ENCODE measurements around the gene GABRR3.

GABRR3 gene

GRCh38 chr3:98035208-98035607 lies at the start of gene GABRR3:
TSS of gene GABRR3 (minus strand) at chr3:98035315. CDS start at chr3:98034987, 328 bp downstream.
- peaks cover 24% of the 10 kb centered on the region for H3K4me1 Mint-ChIP-seq (ENCODE audit: low read depth)
- H3K4me3 Mint-ChIP-seq = no peak within 1 kb of the TSS
- H3K27me3 Mint-ChIP-seq (ENCODE audit: low read depth) = peaks cover 10% of the 10 kb centered on the region
- H3K27ac Mint-ChIP-seq = no peak within 1 kb of the TSS
- H3K9me3 Mint-ChIP-seq = no peaks in the 10 kb centered on the region
- H3K36me3 Mint-ChIP-seq (ENCODE audit: low read depth) = no peaks in the 10 kb centered on the region

DNA sequence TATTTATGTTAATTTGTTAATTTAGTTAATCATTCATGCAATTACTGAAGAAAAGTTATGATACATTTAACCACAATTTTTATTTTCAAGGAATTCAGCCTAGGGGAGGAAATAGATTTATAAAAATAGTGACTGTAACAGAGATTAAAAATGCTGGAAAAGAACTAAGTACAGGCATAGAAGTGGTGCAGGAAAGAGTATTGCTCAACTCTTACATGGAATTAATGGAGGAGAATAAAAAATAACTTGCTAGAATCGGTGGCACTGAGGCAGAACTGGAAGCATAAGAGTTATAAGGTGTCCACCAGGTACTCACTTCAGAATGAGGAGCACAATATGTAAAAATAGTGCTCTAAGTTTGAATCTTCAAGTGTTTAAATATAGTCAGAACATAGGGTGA lies 38.4 kb upstream of the GABRR3 start:
- Mint-ChIP-seq H3K27me3 (ENCODE audit: low read depth) (peaks cover 5% of the 10 kb centered on the region), H3K36me3 (ENCODE audit: low read depth) (no peaks in the 10 kb centered on the region), H3K27ac (no peak overlapping the region), H3K4me3 (no peak overlapping the region), H3K4me1 (ENCODE audit: low read depth) (no peaks in the 10 kb centered on the region), H3K9me3 (no peaks in the 10 kb centered on the region)

- Mint-ChIP-seq H3K27ac (no peak overlapping the region), H3K27me3 (ENCODE audit: low read depth) (peaks cover 8% of the 10 kb centered on the region), H3K9me3 (no peaks in the 10 kb centered on the region), H3K36me3 (ENCODE audit: low read depth) (no peaks in the 10 kb centered on the region), H3K4me1 (ENCODE audit: low read depth) (no peaks in the 10 kb centered on the region), H3K4me3 (no peak overlapping the region)
Observed at GRCh38 chr3:98070840-98071239, 35.7 kb upstream of the GABRR3 start.

GRCh38 chr3:98068824-98069223 lies 33.7 kb upstream of the GABRR3 start:
- H3K4me3 Mint-ChIP-seq = no peak overlapping the region
- no peaks in the 10 kb centered on the region for H3K4me1 Mint-ChIP-seq (ENCODE audit: low read depth)
- H3K9me3 Mint-ChIP-seq = no peaks in the 10 kb centered on the region

GRCh38 chr3:98058244-98058960 lies 23.3 kb upstream of the GABRR3 start:
- Mint-ChIP-seq H3K27ac (no peak overlapping the region), H3K9me3 (no peaks in the 10 kb centered on the region)

More at GRCh38 chr3:98068824-98069223, 33.7 kb upstream of the GABRR3 start:
- Mint-ChIP-seq H3K36me3 (ENCODE audit: low read depth) (no peaks in the 10 kb centered on the region), H3K27me3 (ENCODE audit: low read depth) (peaks cover 8% of the 10 kb centered on the region), H3K27ac (no peak overlapping the region)

DNA sequence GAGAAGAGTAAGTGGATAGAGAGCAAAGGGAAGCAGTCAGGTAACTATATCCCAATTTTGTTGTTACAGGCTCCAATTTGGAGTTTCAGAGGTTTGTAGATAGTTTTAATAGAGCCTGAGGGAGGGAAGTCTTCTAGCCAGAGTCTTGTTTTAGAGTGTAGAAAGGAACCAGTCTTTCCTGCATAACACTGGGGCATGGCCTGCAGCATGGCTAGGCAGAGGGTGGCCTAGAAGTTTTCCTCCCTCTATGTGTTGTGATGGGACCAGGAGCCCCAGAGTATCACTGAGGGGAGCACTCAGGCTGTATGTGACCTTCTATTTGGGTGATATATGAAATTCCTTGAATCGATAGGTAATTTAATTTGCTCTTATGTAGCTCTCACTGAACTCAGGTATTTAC lies 22.5 kb upstream of the GABRR3 start:
- Mint-ChIP-seq H3K4me3 (no peak overlapping the region), H3K36me3 (ENCODE audit: low read depth) (no peaks in the 10 kb centered on the region), H3K27ac (no peak overlapping the region), H3K27me3 (ENCODE audit: low read depth) (peaks cover 22% of the 10 kb centered on the region), H3K9me3 (no peaks in the 10 kb centered on the region), H3K4me1 (ENCODE audit: low read depth) (peaks cover 2% of the 10 kb centered on the region)

More at GRCh38 chr3:98058244-98058960, 23.3 kb upstream of the GABRR3 start:
- Mint-ChIP-seq H3K27me3 (ENCODE audit: low read depth) (peaks cover 22% of the 10 kb centered on the region), H3K36me3 (ENCODE audit: low read depth) (no peaks in the 10 kb centered on the region), H3K4me1 (ENCODE audit: low read depth) (peaks cover 2% of the 10 kb centered on the region), H3K4me3 (no peak overlapping the region)

- peaks cover 22% of the 10 kb centered on the region for H3K27me3 Mint-ChIP-seq (ENCODE audit: low read depth)
- no peaks in the 10 kb centered on the region for H3K36me3 Mint-ChIP-seq (ENCODE audit: low read depth)
- no peak overlapping the region for H3K27ac Mint-ChIP-seq
- H3K4me1 Mint-ChIP-seq (ENCODE audit: low read depth) = peaks cover 2% of the 10 kb centered on the region
- no peak overlapping the region for H3K4me3 Mint-ChIP-seq
- no peaks in the 10 kb centered on the region for H3K9me3 Mint-ChIP-seq
Observed at GRCh38 chr3:98056035-98056434, 20.9 kb upstream of the GABRR3 start.

DNA sequence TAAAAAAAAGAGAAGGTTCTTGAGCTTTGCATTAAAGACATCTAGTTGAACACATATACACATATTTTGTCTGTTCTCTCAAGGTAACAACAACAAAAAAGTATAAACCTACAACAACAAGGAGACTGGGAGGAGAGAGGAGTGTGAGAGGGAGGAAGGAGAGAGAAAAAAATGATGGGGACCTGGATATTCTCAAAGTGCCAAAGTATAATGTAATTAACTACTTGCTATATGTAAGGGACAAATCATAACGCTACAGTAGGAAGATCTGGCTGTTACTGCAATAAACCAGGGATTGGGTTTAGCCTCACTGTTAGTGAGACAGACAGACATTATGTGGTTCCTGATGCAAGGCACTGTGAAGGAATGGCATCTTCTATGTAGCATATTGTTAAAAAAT lies 14.2 kb upstream of the GABRR3 start:
- Mint-ChIP-seq H3K27ac (no peak overlapping the region), H3K4me1 (ENCODE audit: low read depth) (no peaks in the 10 kb centered on the region), H3K4me3 (no peak overlapping the region), H3K9me3 (no peaks in the 10 kb centered on the region), H3K36me3 (ENCODE audit: low read depth) (no peaks in the 10 kb centered on the region), H3K27me3 (ENCODE audit: low read depth) (peaks cover 33% of the 10 kb centered on the region)

- no peak overlapping the region for H3K27ac Mint-ChIP-seq
- peaks cover 40% of the 10 kb centered on the region for H3K27me3 Mint-ChIP-seq (ENCODE audit: low read depth)
- no peak overlapping the region for H3K4me3 Mint-ChIP-seq
- no peaks in the 10 kb centered on the region for H3K4me1 Mint-ChIP-seq (ENCODE audit: low read depth)
- H3K9me3 Mint-ChIP-seq = no peaks in the 10 kb centered on the region
- H3K36me3 Mint-ChIP-seq (ENCODE audit: low read depth) = no peaks in the 10 kb centered on the region
Observed at GRCh38 chr3:98048586-98048985, 13.5 kb upstream of the GABRR3 start.

DNA sequence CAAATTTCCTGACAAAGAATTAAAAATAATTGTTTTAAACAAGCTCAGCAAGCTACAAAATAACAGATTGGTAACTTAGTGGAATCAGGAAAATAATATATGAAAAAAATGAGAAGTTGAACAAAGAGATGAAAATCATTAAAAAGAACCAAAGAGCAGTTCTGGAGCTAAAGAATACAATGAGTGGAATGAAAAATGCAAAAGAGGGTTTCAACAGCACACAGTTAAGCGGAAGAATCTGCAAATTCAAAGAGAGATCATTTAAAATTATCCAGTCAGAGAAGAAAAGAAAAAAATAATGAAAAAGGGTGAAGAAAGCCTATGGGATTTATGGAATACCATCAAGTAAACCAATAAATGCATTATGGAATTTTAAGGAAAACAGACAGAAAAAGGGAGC lies 6.2 kb upstream of the GABRR3 start:
- no peak overlapping the region for H3K4me3 Mint-ChIP-seq

DNA sequence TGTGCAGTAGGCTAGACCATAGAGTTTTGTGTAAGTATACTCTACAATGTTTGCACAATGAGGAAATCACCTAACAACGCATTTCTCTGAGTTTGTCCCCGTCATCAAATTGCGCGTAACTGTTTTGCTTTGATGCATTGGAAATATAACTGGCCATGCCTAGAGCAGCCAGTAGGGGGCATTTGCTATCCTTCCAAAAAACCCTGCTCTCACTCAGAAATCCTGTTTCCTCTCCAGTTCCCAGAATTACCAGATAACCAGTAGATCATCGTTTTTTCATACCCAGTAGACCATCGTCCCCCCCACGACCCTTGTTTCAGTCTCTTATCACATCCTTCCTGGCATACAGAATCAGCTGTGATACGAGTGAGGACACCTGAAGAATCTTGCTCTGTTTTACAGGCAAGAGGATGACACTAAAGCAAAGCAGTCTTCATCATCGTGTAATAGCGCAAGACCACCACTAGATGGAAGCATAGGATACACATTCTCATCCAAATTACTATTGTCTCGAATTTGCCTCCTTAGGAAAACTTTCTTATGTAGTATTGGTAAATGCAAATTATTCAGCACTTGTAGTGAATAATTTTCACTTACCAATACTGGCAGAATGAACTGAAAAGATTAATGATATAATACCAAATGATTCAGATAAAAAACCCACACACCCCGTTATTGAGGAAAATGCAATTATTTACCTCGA lies 4.4 kb upstream of the GABRR3 start:
- peaks cover 4% of the 10 kb centered on the region for H3K36me3 Mint-ChIP-seq (ENCODE audit: low read depth)
- H3K4me3 Mint-ChIP-seq = peak overlapping the region; percentile 94
- peaks cover 44% of the 10 kb centered on the region for H3K27me3 Mint-ChIP-seq (ENCODE audit: low read depth)
- peaks cover 18% of the 10 kb centered on the region for H3K9me3 Mint-ChIP-seq
- peak overlapping the region; percentile 98 for H3K27ac Mint-ChIP-seq
- peaks cover 24% of the 10 kb centered on the region for H3K4me1 Mint-ChIP-seq (ENCODE audit: low read depth)

More for the DNA sequence above, 6.2 kb upstream of the GABRR3 start:
- Mint-ChIP-seq H3K4me1 (ENCODE audit: low read depth) (peaks cover 21% of the 10 kb centered on the region), H3K36me3 (ENCODE audit: low read depth) (peaks cover 4% of the 10 kb centered on the region), H3K27ac (no peak overlapping the region), H3K9me3 (peaks cover 18% of the 10 kb centered on the region), H3K27me3 (ENCODE audit: low read depth) (peaks cover 53% of the 10 kb centered on the region)

DNA sequence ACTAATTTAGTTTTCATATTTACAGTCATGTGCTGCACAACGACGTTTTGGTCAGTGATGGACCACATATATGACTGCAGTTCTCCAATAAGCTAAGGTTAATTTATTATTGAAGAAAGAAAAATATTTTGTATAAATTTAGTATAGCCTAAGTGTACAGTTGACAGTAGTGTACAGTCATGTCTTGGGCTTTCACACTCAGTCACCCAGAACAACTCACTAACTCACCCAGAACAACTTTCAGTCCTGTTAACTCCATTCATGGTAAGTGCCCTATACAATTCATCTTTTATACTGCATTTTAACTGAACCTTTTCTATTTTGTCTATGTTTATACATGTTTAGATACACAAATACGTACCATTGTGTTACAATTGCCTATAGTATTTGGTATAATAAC lies 3.8 kb upstream of the GABRR3 start:
- peak overlapping the region; percentile 98 for H3K27ac Mint-ChIP-seq
- peak overlapping the region; percentile 94 for H3K4me3 Mint-ChIP-seq
- peaks cover 42% of the 10 kb centered on the region for H3K27me3 Mint-ChIP-seq (ENCODE audit: low read depth)
- H3K9me3 Mint-ChIP-seq = peaks cover 18% of the 10 kb centered on the region
- peaks cover 24% of the 10 kb centered on the region for H3K4me1 Mint-ChIP-seq (ENCODE audit: low read depth)
- peaks cover 4% of the 10 kb centered on the region for H3K36me3 Mint-ChIP-seq (ENCODE audit: low read depth)

DNA sequence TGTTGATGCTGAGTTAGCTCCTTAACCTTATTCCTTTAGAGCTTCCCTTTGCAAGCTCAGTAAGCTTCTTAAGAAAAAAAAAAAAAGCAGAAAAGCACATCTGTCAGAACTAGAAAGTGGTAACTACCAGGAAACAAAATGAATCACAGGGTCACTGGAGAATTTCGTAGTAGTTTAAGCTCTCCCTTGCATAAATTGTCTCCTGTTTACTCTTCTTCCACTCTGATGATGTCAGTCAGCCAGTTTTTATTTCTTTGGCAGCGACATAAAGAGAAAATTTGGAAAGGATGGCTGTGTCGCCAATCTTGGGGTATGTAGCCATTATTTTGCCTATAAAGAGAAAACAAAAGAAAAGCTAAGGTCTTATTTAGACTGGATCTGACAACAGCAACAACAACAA lies 3.2 kb upstream of the GABRR3 start:
- H3K27me3 Mint-ChIP-seq (ENCODE audit: low read depth) = peaks cover 37% of the 10 kb centered on the region
- peak overlapping the region; percentile 83 for H3K27ac Mint-ChIP-seq
- H3K4me1 Mint-ChIP-seq (ENCODE audit: low read depth) = peaks cover 24% of the 10 kb centered on the region
- peaks cover 4% of the 10 kb centered on the region for H3K36me3 Mint-ChIP-seq (ENCODE audit: low read depth)
- H3K4me3 Mint-ChIP-seq = peak overlapping the region; percentile 36
- H3K9me3 Mint-ChIP-seq = peaks cover 18% of the 10 kb centered on the region

- Mint-ChIP-seq H3K9me3 (peaks cover 1% of the 10 kb centered on the region), H3K4me1 (ENCODE audit: low read depth) (peaks cover 26% of the 10 kb centered on the region), H3K27me3 (ENCODE audit: low read depth) (peaks cover 10% of the 10 kb centered on the region), H3K27ac (no peak overlapping the region), H3K4me3 (no peak overlapping the region), H3K36me3 (ENCODE audit: low read depth) (peaks cover under 1% of the 10 kb centered on the region)
Observed at GRCh38 chr3:98034486-98034885, 629 bp downstream of the GABRR3 start.

GRCh38 chr3:98034036-98034435 lies 1.1 kb downstream of the GABRR3 start:
- Mint-ChIP-seq H3K36me3 (ENCODE audit: low read depth) (peaks cover 4% of the 10 kb centered on the region), H3K27ac (no peak overlapping the region), H3K27me3 (ENCODE audit: low read depth) (peaks cover 10% of the 10 kb centered on the region), H3K4me3 (no peak overlapping the region), H3K9me3 (peaks cover 4% of the 10 kb centered on the region), H3K4me1 (ENCODE audit: low read depth) (peaks cover 26% of the 10 kb centered on the region)
